GM12891 (cell line): ENCODE measurements around the gene ESR1.

Source experiments
- PAX5 ChIP-seq: IDR thresholded peaks from 2 replicates; pipeline ENCODE4 v1.6.1; 2011; ENCODE audit warnings: low read length, moderate library complexity, mild to moderate bottlenecking; ENCODE audit not compliant: insufficient read depth, severe bottlenecking
- POLR2A ChIP-seq: IDR thresholded peaks from 2 replicates; pipeline ENCODE4 v1.6.1; 2011; ENCODE audit warnings: low read depth, low read length, control low read depth
- POLR2AphosphoS5 ChIP-seq: IDR thresholded peaks from 2 replicates; pipeline ENCODE4 v1.6.1; 2011; ENCODE audit warnings: low read depth, low read length, control low read depth
- POU2F2 ChIP-seq: IDR thresholded peaks from 2 replicates; pipeline ENCODE4 v1.6.1; 2011; ENCODE audit warnings: low read depth, mild to moderate bottlenecking, control low read depth, low read length, moderate library complexity
- SPI1 ChIP-seq: IDR thresholded peaks from 2 replicates; pipeline ENCODE4 v1.6.1; 2011; ENCODE audit warnings: low read depth, low read length, control low read depth
- TAF1 ChIP-seq: IDR thresholded peaks from 2 replicates; pipeline ENCODE4 v1.6.1; 2011; ENCODE audit warnings: low read depth, low read length, control low read depth

DNA sequence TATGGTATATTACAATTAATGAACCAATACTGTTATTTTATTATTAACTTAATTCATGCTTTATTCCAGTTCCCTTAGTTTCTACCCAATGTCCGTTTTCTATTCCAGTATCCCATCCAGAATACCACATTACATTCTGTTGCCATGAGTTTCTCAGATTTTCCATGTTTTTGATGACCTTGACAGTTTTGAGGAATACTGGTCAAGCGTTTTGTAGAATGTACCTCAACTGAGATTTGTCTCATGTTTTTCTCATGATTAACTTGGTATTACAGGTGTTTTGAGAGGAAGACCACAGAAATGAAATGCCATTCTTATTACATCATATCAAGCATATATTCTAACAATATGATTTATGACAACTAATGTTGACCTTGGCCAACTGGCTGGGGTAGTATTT is 23.8 kb upstream of the ESR1 start:
- no peak for TF ChIP-seq SPI1
- no peak for TF ChIP-seq POLR2A
- no peak for TF ChIP-seq POLR2AphosphoS5
- TF ChIP-seq TAF1, result no peak
- no peak for TF ChIP-seq POU2F2
- no peak for TF ChIP-seq PAX5
